ENCODE measurements around the gene CCR1. TPM values are rescaled to one million over a fixed set of nuclear protein-coding genes. Genes with fewer than 3 reads are reported as not detected.

Gene CCR1
- total and polyA plus RNA-seq, 2 of the 4 experiments (the other 2 are of a cell fraction): not detected

DNA sequence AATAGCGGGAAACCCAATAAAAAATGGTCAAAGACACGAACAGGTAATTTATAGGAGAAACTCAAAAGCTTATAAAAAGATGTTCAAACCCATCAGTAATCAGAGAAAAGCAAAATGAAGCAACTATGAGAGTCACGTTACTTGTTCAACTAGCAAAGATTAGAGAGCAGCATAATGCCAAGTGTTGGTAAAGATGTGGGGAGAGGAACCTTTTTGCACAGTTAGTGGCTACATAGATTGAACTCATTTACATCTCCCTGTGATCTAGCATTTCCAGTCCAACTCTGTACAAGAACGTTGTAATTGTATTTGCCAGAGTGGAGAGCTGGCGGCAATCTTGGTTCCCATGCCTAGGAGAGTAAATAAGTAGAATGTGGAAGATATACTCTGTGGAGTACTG lies 15.2 kb downstream of the CCR1 start:
- no peak overlapping the region for H3K4me2 ChIP-seq (ENCODE audit: low read depth, low read length)
- no peak overlapping the region for H2BK5ac ChIP-seq (ENCODE audit: low read depth, low read length, poor library complexity, severe bottlenecking)
- no peak overlapping the region for H3K18ac ChIP-seq (ENCODE audit: low read depth, low read length)
- no TSS peak for BruUV-seq (replicated peaks)
- no peak overlapping the region for H2BK20ac ChIP-seq (ENCODE audit: low read depth, low read length)
- no peaks in the 10 kb centered on the region for H3K79me1 ChIP-seq (ENCODE audit: low read depth in 1 of 2, low read length in 2 of 2)
- H2BK15ac ChIP-seq (ENCODE audit: low read depth, low read length): no peak overlapping the region
- H3K9ac ChIP-seq (ENCODE audit: low read depth, low read length): no peak overlapping the region
- no peak for DNase-seq
- no peaks in the 10 kb centered on the region for H3K9me1 ChIP-seq (ENCODE audit: insufficient read depth, low read length)
- dilution Hi-C loops (cut with HindIII; ENCODE audit: low sequenced_read_pairs, unreplicated experiment) (no loop called here), in situ Hi-C loops (cut with MboI; ENCODE audit: low sequenced_read_pairs) (no loop called here), intact Hi-C loops (cut with micrococcal nuclease) (no loop called here)
- H3K4ac ChIP-seq (ENCODE audit: low read depth, low read length): no peak overlapping the region
- TF ChIP-seq MAZ (IDR thresholded peaks at IDR 0.05; ENCODE audit: borderline replicate concordance, low read depth, low read length) (no peak), RCOR1 (IDR thresholded peaks at IDR 0.05; ENCODE audit: insufficient replicate concordance, low read length) (no peak), POLR2A (IDR thresholded peaks at IDR 0.05; ENCODE audit: low read depth, low read length) (no peak), SMC3 (IDR thresholded peaks at IDR 0.05; ENCODE audit: low read depth, low read length) (no peak), CHD1 (IDR thresholded peaks at IDR 0.05; ENCODE audit: low read depth, low read length) (no peak), RAD21 (IDR thresholded peaks at IDR 0.05; ENCODE audit: low read length) (no peak), CEBPB (IDR thresholded peaks at IDR 0.05; ENCODE audit: low read depth, low read length) (no peak), BHLHE40 (IDR thresholded peaks at IDR 0.05; ENCODE audit: low read depth, low read length) (no peak)
- TF ChIP-seq, protein P1, sequence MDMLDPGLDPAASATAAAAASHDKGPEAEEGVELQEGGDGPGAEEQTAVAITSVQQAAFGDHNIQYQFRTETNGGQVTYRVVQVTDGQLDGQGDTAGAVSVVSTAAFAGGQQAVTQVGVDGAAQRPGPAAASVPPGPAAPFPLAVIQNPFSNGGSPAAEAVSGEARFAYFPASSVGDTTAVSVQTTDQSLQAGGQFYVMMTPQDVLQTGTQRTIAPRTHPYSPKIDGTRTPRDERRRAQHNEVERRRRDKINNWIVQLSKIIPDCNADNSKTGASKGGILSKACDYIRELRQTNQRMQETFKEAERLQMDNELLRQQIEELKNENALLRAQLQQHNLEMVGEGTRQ (IDR thresholded peaks at IDR 0.05; ENCODE audit: low read depth, low read length): no peak
- TF ChIP-seq, protein P2, sequence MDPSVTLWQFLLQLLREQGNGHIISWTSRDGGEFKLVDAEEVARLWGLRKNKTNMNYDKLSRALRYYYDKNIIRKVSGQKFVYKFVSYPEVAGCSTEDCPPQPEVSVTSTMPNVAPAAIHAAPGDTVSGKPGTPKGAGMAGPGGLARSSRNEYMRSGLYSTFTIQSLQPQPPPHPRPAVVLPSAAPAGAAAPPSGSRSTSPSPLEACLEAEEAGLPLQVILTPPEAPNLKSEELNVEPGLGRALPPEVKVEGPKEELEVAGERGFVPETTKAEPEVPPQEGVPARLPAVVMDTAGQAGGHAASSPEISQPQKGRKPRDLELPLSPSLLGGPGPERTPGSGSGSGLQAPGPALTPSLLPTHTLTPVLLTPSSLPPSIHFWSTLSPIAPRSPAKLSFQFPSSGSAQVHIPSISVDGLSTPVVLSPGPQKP (IDR thresholded peaks at IDR 0.05; ENCODE audit: borderline replicate concordance, low read depth, low read length): no peak
- no peak overlapping the region for H2AK9ac ChIP-seq (replicated peaks; ENCODE audit: low read depth, low read length, poor library complexity)
- H2BK120ac ChIP-seq (ENCODE audit: low read depth, low read length): no peak overlapping the region
- no peak overlapping the region for H4K8ac ChIP-seq (ENCODE audit: low read depth in 2 of 2, low read length in 2 of 2)
- H4K20me1 ChIP-seq (ENCODE audit: insufficient read depth, low read length): no peaks in the 10 kb centered on the region
- H4K5ac ChIP-seq (ENCODE audit: low read depth, low read length): no peak overlapping the region
- ATAC-seq (ENCODE audit: low read depth): no peak
- H2AK5ac ChIP-seq (ENCODE audit: low read depth, low read length): no peak overlapping the region
- H3K27ac ChIP-seq (ENCODE audit: insufficient read depth, low read length): no peak overlapping the region
- ChIA-PET CTCF (no interaction called here), POLR2A (ENCODE audit: unreplicated experiment) (no interaction called here)
- no peak overlapping the region for H3K23ac ChIP-seq (ENCODE audit: low read depth, low read length)
- no peaks in the 10 kb centered on the region for H3K36me3 ChIP-seq (ENCODE audit: control insufficient read depth, insufficient read depth, low read length)
- WGBS, 2 experiments (ENCODE audit: extremely low coverage in 2 of 2, insufficient read length in 1 of 2): no CpG with 5 or more reads among the region's 5 CpGs
- peaks cover 10% of the 10 kb centered on the region for H3K9me3 ChIP-seq (ENCODE audit: control insufficient read depth, insufficient read depth, low read length)
- no peaks in the 10 kb centered on the region for H3K4me1 ChIP-seq (ENCODE audit: control insufficient read depth, insufficient read depth, low read length)
- no peak overlapping the region for H2AFZ ChIP-seq (replicated peaks; ENCODE audit: low read length, poor library complexity)
- no peak overlapping the region for H3K14ac ChIP-seq (replicated peaks; ENCODE audit: low read depth, low read length)
- H3K4me3 ChIP-seq (ENCODE audit: insufficient read depth, low read depth, low read length): no peak overlapping the region
- H4K91ac ChIP-seq (ENCODE audit: insufficient read depth, low read depth, low read length): no peak overlapping the region
- H3K56ac ChIP-seq (ENCODE audit: extremely low read depth, insufficient read depth, low read length): no peak overlapping the region
- H3K27me3 ChIP-seq (ENCODE audit: control insufficient read depth, insufficient read depth, low read length): peaks cover 9% of the 10 kb centered on the region

All from IMR-90 (cell line).